Measurements from ENCODE around the gene NCOA7.
"Not testable (repeated sequence)": the region's sequence is repeated elsewhere in the genome, so short reads cannot be mapped to it uniquely, and the experiment has no call there.

Gene NCOA7

DNA sequence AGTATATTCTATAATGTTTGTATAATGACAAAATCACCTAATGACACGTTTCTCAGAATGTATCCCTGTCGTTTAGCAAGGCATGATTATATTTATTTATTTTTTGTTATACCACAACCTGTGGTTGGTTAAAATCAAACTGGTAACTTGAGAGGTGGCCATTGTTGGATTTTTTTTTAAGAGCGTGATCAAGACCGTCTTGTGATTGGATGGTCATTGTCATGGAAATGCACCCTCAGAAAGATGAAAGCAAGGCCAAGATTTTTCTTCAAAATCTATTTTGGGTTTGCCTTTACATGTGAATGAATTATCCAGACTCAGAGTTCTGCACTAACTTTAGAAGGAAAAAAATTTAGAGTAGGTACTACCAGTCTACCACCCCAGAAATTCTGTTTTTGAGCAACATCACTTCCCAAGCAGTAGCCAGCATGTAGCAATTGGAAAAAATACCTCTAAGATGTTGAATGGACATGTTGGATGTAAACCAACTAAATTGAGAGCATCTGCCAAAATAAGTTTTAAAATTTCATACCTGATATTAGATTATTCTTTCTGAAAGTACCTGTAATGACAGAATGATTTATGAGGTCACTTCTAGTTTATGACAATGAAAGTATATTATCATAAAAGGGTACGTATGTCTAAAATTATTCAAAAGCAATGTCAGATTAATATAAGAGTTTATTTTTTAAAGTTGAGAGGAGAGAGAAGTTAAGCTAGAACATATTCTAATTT lies 50.8 kb downstream of the NCOA7 start:
- DNase-seq: no peak

DNA sequence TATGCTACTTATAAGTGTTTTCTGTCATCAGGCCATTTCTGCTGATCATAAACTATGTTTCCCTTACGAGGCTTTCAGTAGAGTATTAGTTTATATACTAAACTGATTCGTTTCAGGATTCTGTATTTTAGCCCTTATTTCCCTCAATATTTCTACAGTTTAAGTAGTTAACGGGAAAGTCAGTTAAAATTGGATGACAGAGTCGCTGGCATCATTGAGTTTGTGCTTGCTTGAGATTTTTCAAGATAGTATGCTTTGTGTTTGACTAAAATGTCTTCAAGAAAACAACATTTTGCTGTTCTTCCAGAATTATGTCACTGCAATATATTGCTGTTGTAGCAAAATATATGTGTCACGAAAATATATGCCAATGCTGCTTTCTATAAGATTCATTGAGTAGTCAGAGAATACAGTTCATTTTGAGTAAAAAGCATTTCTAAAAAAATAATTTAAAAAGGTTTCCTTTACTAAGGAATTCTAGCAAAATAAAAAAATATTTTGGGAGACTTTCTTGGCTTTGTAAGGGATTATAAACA lies 51.4 kb downstream of the NCOA7 start:
- DNase-seq: no peak

DNA sequence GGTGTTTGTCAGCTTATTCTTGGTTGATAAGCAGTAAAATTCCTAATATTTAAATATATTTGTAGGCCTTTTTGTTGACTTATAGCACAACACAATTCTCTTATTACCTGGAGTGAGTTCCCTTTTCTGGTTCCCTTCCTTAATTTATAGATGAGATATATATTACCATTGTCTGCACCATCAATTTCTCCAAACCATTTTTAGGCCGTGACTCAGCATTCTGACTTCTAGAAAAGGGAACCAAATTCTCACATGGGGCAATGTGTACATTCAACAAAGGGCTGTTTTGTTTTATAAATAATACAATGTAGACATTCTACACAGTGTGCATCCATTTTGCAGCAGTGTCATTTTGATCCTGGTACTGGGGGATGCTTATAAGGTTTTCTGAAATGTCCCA lies 52.8 kb downstream of the NCOA7 start:
- DNase-seq: no peak

DNA sequence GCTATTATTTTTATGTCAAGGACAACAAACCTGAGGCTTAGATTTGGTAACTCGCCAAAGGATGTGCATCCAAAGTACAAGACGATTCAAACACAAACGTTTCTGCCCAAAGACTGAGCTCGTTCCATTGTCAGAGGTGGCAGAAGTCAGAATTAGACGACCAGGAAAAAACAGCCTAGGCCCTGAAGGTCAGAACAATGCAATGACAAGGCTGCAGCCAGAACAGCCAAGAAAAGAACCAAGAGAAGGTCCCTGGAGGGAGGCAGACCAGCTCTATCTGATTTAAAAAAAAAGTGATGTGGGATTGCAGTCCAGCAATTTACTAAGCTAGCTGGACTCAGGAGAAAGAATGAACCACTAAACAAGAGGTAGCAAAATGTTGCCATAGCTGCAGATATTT lies 54.2 kb downstream of the NCOA7 start:
- no peak for DNase-seq

DNA sequence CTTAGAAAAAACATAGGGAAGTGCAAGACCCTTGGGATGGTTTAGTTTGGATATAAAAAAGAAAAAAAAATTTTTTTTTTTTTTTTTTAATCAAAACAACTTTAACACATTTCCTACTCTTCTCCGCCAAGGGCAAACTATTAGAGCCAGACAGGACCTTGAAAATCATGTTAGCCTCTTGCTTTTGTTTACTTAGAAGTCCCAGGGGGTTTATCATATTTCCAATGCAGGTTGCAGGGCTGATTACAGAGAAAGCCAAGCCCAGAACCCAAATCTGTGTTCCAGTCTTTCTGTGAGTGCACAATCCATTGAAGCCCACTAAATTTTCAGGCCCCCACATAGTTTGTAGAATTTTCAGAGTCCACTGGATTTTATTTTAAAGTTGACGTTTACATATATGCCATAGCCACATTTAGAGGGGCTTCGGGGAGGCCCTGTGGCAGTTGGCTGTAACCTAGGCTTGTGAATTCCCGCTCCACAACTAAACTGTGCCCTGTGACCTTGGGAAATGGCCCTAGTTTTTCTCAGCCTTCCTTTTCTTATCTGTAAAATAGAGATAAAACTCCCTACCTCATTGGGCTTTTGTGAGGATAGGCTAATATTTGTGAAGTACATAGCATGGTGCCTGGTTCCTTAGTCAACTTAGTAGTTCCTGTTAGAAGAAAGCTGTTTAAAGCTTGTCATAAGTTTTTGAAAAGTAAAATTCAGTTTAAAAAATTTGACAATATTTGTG lies 55.7 kb downstream of the NCOA7 start:
- DNase-seq: no peak

DNA sequence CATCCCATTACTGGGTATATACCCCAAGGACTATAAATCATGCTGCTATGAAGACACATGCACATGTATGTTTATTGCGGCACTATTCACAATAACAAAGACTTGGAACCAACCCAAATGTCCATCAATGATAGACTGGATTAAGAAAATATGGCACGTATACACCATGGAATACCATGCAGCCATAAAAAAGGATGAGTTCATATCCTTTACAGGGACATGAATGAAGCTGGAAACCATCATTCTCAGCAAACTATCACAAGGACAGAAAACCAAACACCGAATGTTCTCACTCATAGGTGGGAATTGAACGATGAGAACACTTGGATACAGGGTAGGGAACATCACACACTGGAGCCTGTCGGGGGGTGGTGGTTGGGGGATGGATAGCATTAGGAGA lies 57.5 kb downstream of the NCOA7 start:
- not testable (repeated sequence) for DNase-seq

DNA sequence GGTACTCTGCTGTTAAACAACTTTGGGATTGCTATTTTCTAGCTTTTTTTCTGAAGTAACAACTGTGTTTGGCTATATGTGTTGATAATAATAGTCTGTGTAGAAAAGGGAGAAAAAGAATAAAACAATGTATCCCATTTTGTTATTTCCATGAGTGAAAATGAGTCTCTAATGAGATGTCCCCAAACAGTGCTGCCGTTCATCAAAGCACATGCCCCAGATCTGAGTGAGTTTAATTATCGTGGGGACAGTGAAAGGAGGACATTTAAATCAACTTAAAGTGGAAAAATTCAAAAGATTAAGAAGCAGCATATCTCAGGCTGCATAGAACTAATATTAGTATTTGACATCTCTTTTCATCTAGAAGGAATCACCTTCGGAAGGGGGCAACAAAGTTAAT lies 59.6 kb downstream of the NCOA7 start:
- no peak for DNase-seq

DNA sequence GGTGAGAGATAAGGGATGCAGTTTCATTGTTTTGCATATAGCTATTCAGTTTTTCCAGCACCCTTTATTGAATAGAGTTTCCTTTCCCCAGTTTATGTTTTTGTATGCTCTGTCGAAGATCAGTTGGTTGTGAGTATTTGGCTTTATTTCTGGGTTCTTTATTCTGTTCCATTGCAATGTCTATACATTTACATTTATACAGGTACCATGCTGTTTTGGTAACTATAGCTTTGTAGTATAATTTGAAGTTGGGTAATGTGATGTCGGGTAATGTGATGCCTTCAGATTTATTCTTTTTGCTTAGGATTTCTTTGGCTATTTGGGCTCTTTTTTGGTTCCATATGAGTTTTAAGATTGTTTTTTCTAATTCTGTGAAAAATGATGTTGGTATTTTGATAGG lies 61.8 kb downstream of the NCOA7 start:
- no peak for DNase-seq

DNA sequence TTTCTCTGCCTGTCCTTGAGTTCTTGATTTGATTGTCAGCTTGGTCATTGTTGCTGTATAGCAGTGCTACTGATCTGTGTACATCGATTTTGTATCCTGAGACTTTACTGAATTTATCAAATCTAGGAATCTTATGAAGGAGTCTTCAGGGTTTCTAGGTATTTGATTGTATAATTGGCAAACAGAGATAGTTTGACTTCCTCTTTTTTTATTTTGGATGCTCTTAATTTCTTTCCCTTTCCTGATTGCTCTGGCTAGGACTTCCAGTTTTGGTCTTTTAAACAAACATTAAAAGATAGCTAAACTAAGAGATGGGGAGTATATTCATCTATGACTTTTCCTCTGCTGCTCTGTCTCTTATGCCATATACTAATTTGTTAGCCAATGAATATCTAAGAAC lies 62.4 kb downstream of the NCOA7 start:
- DNase-seq: no peak

DNA sequence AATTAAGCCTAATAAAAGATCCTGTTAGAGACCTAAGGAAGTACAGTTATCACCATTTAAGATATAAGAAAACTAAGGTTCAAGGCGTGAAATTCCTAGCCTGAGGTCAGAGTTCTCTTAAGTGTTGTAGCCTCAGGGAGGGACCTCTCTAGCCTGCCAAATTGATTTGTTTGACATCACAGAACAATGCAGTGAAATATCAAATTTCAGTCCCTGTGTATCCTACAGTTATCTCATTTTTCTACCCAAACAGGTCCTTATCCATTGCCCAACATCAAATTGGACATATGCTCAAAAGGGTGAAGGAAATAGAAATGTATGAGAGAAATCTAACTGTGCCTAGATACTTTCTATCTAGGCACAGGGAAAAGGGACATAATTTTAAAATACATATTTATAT lies 63.0 kb downstream of the NCOA7 start:
- no peak for DNase-seq

DNA sequence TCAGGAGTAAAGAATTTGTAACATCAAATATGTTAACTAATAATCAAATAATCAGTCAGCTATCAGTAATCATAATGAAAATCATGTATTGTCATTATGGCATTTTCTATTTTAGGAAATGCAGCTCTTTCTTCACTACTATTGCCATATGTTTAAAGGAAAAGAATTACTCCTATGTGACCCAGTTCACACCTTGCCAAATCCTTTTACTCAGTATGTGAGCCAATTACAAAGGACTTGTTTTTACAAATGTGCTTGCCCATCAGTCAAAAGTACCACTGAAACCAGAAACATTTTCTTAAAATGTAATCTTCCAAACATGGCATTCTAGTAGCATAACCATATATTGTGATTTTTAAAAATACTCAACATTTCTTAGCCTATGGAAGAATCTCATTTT lies 63.6 kb downstream of the NCOA7 start:
- DNase-seq: no peak

DNA sequence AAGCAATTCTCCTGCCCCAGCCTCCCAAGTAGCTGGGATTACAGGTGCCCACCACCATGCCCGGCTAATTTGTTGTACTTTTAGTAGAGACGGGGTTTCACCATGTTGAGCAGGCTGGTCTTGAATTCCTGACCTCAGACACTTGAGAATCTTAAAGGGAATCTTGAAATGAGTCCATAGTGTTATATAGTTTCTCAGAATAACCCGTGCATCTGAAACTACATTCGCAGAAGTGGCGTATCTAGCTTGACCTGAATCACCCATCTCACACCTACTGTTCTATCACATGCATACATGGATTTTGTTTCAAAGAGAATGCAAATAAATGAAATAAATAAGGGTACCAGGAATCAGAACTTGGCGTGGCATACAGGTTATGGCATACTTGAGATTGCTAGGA lies 65.0 kb downstream of the NCOA7 start:
- no peak for DNase-seq

DNA sequence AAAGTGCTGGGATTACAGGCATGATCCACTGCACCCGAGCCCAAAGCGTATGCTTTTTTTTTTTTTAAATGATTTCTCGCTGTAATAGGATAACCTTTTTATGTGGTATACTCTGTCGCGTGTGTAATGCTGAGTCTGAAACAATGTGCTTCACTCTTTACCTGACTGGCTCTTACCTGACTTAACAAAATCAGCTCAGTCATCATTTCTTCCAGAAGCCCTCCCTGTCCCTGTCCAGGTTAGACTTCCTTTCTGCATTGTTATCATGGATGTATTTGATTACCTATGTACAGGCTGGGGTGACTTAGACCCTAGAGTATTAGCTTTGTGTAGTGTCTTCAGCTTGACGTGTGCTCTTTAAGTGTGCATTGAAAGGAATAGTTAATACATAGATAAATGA lies 67.1 kb downstream of the NCOA7 start:
- no peak for DNase-seq

DNA sequence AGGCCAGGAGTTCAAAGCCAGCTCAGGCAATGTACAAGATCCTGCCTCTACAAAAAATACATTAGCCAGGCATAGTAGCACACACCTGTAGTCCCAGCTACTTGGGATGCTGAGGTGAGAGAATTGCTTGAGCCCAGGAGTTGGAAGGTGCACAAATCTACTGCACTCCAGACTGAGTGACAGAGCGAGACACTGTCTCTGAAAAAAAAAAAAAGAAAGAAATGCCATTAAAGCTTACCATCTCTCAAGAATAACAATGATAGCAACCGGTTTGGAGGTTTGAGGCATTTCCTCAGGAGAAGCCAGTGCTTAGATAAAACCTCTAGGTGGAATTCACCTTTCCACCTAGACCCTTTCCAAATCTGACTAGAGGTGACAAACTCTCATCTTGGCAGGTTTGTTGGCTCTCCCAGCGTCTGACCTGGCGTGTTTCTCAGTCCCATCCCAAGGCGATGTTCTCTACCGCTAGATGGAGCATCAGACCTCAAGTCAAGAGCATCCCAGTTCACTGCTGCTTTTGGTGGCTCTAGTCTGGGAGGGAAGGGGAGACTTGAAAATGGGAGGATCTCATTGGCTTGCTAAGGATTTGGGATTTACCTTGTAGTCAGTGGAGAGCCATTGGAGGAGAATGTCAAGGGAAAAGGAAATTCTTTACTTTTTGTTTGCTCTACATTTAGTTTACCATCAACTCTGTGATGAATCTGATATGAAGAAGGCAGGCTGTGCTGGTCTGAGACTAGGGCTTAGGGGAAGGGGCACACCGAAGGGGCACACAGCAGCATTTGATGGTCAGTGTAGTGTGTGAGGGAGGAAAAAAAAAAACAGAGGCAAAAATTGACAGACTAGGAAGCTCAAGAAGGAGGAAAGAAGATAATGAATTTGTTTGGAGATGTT lies 67.9 kb downstream of the NCOA7 start:
- DNase-seq: no peak

DNA sequence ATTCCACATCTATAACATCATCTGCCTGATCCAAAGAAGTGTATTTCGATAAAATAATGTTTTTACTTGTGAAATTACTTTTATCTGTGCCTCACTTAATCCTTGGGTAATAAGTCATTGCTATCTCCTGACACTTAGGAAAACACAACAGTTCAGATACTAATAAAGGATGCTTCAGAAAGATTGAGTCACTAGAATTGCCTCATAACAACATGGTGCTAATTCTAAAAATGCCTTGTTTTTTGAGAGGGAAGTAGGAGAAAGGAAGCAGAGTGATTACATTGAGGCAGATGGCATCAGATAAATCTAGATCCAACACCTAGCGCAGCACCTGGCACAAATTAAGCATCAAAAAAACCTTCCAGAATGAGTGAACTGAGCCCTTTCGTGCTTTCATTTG lies 69.0 kb downstream of the NCOA7 start:
- DNase-seq: no peak

DNA sequence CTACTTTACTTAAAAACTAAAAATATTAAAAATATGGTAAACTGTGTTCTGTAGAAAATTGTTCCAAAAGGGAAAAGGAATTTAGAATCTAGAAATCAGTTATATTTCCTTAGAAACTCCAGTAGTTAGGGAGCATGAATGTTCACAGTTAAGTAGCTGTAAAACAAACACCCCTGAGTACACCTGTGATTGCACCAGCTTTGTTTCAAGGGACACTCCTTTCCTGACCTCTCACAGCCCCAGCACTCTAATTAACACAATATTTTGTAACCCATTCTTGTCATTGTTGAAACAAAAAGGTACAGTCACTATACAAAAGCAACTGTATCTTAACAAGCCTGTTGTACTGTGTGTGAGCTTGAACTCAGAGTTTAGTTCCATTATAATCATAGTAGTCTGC lies 72.3 kb downstream of the NCOA7 start:
- no peak for DNase-seq

DNA sequence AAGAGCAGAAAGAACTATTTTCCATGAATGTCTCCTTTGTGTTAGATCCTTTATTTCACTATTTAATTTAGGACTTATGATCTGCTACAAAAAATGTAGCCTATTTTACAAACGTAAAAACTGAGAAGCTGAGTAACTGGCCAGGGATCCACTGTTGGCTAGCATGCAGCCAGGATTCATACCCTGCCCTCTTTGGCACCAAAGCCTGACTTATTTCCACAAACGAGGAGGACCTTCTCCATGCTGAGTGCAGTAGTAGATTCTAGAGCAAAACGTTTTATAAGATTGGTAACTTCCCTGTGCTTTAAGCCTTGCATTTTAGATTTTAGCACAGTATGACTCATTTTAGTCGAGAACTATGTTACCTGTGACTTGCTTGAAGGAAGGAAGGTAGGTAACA lies 74.3 kb downstream of the NCOA7 start:
- DNase-seq: no peak

DNA sequence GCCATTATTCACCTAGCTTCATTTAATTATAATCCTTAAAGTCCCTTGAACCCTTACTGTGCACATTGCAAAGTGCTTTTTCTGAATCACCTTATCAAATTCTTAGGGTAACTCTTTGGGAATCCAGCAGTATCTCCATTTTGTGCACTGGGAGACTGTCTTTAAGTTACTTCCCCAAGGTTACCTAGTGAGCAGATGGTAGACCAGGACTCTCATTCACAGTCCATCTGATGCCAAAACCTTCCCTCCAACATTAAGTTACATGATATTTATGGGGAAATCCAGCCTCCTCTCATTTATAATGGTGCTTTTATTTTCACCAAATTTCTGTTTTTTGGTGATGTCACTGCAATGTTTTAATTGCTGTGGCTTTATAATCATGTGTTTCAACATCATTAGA lies 75.7 kb downstream of the NCOA7 start:
- no peak for DNase-seq

DNA sequence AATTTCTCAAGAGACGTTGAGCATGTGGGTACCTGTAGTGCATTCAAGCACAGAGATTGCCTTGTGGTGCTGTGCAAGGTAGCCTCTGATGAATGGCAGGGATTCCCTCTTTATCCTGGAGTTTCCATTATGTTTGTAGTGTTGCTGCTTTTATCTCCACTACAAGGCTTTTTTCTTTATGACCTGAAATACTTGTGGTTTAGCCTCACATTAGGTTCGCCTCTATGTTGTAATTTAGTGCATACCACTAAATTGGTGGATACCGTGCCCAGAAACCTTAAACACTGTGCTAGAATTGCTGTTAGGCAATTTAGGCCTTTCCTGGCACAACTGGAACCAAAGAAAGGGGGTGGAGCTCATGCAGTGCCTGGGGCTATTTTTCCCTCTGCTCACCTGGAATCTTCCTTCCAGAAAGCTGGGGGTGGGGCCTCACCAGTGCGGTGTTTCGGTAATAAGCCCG lies 76.8 kb downstream of the NCOA7 start:
- no peak for DNase-seq

DNA sequence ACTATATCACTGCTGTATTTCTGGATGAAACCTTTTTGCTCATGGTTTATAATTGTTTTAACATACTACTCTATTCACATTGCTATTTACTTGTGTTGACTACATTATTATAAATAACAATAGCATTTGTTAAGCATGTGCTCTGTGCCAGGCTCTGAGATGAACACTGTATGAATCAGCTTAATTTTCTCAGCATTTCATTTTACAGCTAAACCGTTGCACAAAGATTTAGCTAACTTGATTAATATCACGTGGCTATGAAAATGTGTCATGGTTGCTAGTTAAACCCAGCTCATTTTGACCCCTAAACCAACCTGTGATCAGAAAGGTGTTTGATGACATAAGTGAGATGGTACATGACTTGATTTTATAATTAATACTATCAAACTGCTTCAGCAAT lies 77.5 kb downstream of the NCOA7 start:
- DNase-seq: no peak

DNA sequence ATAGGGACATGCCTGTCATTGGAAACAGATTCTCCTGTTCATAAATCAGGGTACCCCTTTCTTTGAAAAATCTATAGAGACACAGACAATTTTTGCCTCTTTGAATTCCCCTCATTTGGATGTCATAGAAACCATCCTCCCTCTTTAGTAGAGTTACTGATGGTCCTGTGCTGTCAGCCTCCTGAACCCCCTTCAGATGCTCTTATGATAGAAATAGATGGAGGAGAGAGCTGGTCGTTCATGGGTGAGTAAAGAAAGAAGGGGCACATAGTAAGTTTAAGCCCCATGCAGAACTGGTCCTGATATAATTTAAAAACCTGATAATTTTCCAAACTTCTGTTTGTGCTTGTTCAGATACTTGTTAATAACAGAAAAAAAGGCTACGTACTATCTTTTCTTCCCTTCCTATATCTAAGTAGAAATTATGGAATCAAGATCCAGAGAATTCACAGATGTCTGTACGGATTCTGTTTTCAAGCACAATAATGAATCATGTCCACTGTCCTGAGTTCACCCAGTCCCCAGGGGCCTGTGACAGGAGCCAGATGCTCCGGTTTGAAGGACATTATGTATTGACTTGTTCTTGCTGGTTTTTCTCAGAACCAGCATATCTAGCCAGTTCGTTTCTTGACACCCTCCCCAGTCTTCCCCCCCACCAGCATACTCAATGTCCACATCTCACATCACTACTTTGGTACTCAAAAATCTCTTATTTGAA lies 78.1 kb downstream of the NCOA7 start:
- DNase-seq: no peak

DNA sequence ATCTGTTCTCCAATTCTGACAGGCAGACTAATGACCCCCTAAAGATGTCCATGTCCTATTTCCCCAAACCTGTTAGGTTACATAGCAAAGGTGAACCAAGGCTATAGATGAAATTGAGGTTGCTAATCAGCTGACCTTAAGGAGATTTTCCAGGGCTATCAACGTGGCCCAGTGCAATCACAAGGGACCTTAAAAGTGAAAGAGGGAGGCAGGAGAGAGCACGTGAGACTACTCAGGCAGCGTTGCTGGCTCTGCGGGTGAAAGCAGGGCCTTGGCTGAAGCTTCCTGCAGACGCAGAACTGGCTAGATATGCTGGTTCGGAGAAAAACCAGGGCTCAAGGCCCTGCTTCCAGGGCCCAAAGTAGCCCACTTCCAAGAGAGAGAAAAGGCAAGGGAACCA lies 78.7 kb downstream of the NCOA7 start:
- no peak for DNase-seq

DNA sequence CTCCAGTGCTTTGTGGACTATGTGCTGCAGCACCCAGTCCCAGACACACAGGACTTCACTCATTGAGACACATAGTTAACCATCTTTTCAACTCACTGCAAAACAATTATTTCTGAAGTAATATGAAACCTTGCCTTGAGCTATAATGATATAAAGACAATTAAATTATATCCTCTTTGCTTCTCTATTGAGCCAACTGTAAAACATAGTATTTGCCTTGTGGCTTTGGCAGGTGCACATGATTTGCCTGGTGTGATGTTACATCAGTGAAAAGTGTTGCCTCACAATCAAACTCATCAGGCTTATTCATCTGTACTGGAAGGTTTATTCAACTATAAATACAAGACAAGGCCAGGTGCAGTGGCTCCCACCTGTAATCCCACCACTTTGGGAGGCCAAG lies 80.6 kb downstream of the NCOA7 start:
- no peak for DNase-seq

Measured in cortex of kidney (tissue), 1 donor.